Posterior vena cava (tissue), 2 donors: Measurements from ENCODE around the gene MMP25. TPM values are rescaled to one million over a fixed set of nuclear protein-coding genes. Genes with fewer than 3 reads are reported as not detected.
"Not testable (repeated sequence)": the region's sequence is repeated elsewhere in the genome, so short reads cannot be mapped to it uniquely, and the experiment has no call there.

Experiments
- DNase-seq: peaks from one replicate; pipeline ENCODE4 v3.0.0-alpha.2; 2020; ENCODE audit warnings: low spot score
- intact Hi-C, 2 donors: fragments of 100-400 bp; cut with DNase I; formaldehyde crosslinking; loops; one replicate each; pipeline versions ENCODE4 v1.14.1 to v1.14.2; 2022 to 2023
- total RNA-seq, 2 donors: library from RNA; stranded (reverse); fragmentation: NEBNext Ultra II Directional; extraction: Animal tissue kit (Norgen Biotek cat#: 25700); gene quantifications; one replicate each; pipeline ENCODE4 v1.2.1, GENCODE V29; 2021
- donor health status: DM: yes; HTN: yes; CAD: no.
- donor health status: DM: yes; HTN: yes; CAD: no.

The MMP25 gene
- total RNA-seq, 2 donors from 2014 or later, result 4.7 to 5.6 TPM

DNA sequence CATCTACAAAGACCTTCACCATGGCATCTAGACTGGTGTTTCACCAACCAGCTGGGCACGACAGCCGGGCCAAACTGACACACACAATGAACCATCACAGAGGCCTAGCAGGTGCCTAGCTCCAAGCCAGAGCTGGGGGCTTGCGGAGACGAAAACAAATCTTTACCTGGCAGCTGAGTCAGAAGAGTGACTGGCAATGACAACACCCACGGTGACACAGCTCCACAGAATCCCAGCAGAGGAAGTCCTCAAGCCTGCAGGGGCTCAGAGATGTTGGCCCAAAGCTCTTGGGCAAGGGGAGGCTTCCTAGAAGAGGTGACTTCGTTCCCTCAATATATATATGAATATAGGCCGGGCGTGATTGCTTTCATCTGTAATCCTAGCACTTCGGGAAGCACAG, 5.1 kb downstream of the MMP25 start:
- no peak for DNase-seq
- intact Hi-C loops, result no loop called here

DNA sequence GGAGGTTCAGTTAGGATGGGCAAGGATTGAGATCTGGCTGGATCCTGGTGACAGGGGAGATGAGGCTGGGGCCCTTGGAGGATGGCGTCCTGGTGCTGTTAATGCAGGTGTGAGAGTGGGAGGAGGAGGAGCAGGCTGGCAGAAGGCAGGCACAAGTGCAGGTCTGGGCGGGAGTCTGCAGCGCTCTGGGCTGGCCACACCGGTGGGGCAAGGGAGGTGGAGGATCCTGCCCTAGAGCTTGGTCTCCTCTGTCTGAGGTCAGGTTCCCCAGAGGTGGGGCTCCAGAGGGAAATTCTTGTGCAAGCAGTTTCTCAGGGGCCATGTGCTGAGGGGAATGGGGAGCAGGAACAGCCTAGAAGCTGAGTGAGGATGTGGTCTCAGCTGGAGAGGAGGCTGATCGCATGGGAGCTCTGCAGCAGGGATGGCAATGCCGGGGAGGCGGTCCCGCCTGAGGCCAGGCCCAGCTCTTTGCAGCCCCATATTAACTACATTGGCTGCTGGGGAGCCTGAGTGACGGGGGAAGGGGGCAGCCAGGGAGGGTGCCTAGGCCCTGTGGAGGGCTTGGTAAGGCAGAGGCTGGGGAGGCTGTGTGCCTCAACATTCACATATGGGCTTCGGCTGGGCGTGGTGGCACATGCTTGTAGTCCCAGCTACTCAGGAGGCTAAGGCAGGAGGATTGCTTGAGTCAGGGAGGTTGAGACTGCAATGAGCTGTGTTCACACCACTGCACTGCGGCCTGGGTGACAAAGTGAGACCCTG, 6.4 kb downstream of the MMP25 start:
- DNase-seq, intact Hi-C loops: not testable (repeated sequence)

DNA sequence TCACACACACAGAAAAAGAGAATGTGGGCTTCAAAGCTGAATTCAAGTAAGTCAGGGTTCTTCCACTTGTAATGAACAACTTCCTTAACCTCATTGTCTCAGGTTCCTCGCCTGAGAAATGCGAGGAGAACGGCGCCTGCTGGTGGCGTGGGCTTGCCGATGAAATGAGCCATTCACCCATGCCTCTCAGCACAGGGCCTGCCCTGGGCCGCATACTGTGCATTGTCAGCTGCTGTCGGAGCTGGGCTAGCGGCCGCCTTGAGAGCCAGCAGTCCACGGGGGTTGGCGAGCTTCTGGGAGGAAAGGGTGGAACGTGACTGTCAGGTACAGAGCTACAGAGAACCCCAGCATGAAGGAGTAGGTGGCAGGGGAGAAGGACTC, 7.0 kb downstream of the MMP25 start:
- intact Hi-C loops, result not testable (repeated sequence)

GRCh38 chr16:3054965-3055733, 8.8 kb downstream of the MMP25 start:
- intact Hi-C loops, result loop anchor here in 1 of 2 donors (5.0 kb wide), 1 partner anchor 112 kb away; no protein-coding TSS in a partner anchor
- DNase-seq, result no peak

More for the DNA sequence above, 7.0 kb downstream of the MMP25 start:
- not testable (repeated sequence) for DNase-seq

DNA sequence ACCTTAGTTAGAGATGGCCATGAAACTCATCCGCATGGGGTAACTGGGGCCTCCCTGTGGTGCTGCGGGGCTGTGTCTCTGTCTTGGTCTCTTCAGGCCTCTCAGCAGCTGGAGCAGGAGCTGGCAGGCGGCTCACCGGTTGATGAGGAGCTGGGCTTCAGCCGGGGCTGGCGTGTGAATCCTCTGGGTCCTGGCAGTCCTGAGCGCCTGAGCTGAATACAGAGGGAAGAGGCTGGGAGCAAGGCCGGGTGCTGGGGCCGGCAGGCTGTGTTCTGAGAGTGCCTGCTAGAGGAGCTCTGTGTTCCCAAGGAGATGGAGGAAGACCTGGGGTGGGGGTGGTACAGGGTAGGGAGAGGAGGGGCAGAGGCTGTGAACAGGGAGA, 9.4 kb downstream of the MMP25 start:
- DNase-seq, result not testable (repeated sequence)
- intact Hi-C loops, result loop anchor here in 1 of 2 donors (5.0 kb wide), 1 partner anchor 112 kb away; no protein-coding TSS in a partner anchor

- no peak for DNase-seq
- intact Hi-C loops, result loop anchor here in 1 of 2 donors (5.0 kb wide), 1 partner anchor 111 kb away; no protein-coding TSS in a partner anchor
Measured at GRCh38 chr16:3056336-3057180, 10.2 kb downstream of the MMP25 start.

DNA sequence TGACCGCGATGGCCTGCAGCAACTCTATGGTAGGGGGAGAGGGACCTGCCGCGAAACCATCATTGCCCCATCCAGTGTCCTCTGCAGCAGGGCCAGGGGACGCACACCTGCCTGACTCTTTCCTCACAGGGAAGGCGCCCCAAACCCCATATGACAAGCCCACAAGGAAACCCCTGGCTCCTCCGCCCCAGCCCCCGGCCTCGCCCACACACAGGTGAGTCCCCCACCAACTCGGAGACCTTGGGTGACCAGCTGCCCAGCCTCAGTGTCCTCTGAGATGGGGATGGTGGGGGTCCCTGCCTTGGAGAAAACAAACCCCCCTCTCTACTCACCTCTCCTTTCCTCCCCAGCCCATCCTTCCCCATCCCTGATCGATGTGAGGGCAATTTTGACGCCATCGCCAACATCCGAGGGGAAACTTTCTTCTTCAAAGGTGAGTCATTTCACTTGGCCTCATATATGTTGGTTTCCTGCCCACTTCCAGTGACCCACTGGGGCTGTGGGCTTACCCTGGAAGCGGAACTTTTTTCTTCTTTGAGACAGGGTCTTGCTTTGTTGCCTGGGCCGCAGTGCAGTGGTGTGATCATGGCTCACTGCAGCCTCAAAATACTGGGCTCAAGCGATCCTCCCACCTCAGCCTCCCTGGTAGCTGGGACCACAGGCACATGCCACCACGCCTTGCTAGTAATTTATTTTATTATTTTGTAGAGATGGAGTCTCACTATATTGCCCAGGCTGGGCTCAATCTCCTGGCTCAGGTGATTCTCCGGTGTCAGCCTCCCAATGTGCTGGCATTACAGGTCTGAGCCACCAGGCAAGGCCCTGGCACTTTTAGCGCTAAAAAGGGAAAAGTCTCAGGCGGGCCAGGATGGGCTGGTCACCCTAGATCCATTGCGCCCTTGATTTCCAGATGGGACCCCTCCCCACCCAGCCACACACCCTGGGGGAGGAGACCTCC, 11.1 kb downstream of the MMP25 start:
- intact Hi-C loops, result loop anchor here in 1 of 2 donors (5.0 kb wide), 1 partner anchor 110 kb away; no protein-coding TSS in a partner anchor

DNA sequence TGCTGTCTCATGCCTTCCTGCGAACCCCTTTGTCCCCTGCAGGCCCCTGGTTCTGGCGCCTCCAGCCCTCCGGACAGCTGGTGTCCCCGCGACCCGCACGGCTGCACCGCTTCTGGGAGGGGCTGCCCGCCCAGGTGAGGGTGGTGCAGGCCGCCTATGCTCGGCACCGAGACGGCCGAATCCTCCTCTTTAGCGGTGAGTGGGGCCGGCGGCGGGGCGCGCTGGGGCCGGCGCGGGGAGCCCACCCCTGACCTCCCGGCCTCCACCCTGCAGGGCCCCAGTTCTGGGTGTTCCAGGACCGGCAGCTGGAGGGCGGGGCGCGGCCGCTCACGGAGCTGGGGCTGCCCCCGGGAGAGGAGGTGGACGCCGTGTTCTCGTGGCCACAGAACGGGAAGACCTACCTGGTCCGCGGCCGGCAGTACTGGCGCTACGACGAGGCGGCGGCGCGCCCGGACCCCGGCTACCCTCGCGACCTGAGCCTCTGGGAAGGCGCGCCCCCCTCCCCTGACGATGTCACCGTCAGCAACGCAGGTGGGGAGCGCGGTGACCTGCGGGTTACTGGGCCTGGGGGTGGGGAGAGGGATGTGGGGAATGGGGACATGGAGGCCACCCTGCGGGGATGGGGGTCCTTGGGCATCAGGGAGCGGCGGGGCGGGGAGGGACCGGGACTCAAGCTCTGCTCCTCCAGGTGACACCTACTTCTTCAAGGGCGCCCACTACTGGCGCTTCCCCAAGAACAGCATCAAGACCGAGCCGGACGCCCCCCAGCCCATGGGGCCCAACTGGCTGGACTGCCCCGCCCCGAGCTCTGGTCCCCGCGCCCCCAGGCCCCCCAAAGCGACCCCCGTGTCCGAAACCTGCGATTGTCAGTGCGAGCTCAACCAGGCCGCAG, 12.0 kb downstream of the MMP25 start:
- DNase-seq, result peak; percentile 90

More for the DNA sequence above, 11.1 kb downstream of the MMP25 start:
- no peak for DNase-seq

DNA sequence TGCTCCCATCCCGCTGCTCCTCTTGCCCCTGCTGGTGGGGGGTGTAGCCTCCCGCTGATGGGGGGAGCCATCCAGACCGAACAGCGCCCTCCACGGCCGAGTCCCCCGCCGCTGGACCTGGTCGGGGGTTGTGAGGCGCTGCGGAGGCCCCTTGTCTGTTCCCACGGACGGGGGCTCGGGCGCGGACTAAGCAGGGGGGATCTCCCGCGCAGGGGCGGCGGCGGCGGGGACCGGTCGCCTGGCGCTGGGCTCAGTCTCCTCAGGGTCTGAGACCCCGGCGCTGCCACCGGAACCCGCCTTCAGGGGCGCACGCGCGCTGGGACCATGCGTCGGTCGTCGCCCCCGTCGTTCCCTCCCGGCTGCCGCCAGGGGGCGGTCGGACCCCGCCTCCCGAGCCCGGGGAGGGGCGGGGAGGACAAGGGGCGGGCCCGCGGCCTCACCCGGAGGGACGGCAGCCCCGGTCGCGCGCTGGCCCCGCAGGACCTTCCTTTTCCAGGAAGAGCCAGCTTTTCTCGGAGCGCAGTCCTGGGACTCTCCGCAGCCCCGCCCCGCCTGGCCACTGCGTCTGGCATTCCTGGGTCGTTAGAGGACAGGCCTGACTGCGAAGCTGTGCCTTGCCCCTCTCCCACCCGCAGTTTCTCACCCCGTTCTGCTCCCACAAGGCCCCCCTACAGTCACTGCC, 12.8 kb downstream of the MMP25 start:
- intact Hi-C loops, result loop anchor here in 1 of 2 donors (5.0 kb wide), 1 partner anchor 108 kb away; no protein-coding TSS in a partner anchor
- DNase-seq, result peak; percentile 96

More for the DNA sequence above, 12.0 kb downstream of the MMP25 start:
- intact Hi-C loops, result loop anchor here in 1 of 2 donors (5.0 kb wide), 1 partner anchor 109 kb away; no protein-coding TSS in a partner anchor

DNA sequence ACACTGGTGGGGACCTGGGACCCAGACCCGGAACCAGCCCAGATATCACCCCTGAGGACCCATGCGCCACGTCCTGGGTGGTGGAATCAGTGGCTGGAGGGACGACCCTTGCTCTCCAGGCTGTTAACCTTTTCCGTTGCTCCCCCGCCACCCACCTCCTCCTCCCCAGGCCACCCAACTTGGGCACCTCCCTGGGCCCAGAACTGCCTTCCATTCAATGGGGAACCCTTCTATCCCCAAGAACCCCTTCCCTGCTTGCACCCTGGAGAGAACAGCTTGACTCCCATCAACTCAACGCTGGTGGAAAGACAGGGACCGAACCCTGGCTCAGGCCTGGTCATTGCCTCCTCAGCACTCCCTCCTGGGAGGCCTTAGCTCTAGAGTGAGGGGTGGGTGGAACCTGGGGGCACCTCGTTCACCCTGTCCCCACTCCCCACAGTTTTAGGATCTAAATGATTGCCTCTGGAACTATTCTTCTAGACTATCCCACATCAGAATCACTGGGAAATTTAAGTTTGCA, 13.4 kb downstream of the MMP25 start:
- no peak for DNase-seq

DNA sequence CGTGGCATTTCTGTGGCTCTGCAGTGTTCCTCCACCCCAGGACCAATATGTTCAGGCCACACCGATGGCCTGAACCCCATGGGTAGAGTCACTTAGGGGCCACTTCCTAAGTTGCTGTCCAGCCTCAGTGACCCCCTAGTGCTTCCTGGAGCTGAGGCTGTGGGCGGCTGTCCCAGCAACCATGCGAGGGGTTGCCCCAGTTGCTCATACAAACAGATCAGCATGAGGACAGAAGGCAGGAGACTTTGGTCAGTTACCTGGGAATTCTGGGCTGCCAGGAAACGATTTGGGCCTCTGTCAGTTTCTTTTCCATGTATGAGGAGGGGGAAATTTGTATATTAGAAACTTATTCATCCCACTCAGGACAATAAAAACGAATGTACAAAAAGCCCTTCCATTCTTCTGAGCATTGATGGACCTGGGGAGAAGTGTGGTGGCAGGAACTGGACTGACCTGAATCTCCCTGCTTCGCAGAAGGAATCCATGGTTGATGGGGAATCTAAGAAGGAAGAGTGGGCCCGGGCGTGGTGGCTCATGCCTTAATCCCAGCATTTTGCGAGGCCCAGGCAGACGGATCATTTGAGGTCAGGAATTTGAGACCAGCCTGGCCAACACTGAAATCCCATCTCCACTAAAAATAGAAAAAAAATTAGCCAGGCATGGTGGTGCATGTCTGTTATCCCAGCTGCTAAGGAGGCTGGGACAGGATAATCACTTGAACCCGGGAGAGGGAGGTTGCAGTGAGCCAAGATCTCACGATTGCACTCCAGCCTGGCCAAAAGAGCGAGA, 14.2 kb downstream of the MMP25 start:
- DNase-seq, result no peak
- intact Hi-C loops, result loop anchor here in 1 of 2 donors (5.0 to 10.0 kb wide), 2 partner anchors 54 to 102 kb away; partner anchors contain the start of gene ZNF205

More for the DNA sequence above, 13.4 kb downstream of the MMP25 start:
- intact Hi-C loops, result loop anchor here (5.0 to 10.0 kb wide), 3 partner anchors 55 to 108 kb away; partner anchors contain the start of gene ZNF205 (in 1 of the 2)

- no peak for DNase-seq
- intact Hi-C loops, result loop anchor here in 1 of 2 donors (5.0 to 10.0 kb wide), 2 partner anchors 52 to 100 kb away; partner anchors contain the start of gene ZNF205
Measured at GRCh38 chr16:3062553-3062952, 16.2 kb downstream of the MMP25 start.

DNA sequence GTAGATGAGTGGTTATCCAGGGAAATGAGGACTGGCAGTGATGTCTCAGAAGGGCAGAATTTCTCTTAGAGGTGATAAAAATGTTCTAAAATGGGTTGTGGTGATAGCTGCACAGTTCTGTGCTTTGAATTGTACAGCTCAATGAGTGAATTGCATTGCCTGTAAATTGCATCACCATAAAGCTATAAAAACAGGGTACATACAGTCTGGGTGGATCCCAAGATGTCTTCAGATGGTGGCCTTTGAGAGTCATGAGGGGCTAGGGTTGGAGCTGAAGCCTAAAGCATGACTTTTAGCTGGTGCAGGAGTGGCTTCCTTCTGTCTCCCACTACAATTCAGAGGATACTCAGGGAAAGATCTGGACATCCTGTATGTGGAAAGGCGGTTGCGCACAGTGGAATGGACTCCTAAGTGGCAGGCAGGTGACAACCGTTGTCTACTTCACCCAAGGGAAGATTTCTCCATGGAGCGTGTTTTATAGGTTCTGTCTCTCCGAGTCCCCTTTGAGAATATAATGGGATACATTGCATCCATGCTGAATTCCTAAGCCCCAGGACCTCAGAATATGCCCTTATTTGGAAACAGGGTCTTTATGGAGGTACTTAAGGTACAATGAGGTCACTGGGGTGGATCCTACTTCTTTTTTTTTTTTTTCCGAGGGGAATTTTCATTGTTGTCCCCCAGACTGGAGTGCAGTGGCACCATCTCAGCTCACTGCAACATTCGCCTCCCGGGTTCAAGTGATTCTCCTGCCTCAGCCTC, 17.4 kb downstream of the MMP25 start:
- no peak for DNase-seq
- intact Hi-C loops, result loop anchor here in 1 of 2 donors (5.0 to 10.0 kb wide), 2 partner anchors 51 to 98 kb away; partner anchors contain the start of gene ZNF205

DNA sequence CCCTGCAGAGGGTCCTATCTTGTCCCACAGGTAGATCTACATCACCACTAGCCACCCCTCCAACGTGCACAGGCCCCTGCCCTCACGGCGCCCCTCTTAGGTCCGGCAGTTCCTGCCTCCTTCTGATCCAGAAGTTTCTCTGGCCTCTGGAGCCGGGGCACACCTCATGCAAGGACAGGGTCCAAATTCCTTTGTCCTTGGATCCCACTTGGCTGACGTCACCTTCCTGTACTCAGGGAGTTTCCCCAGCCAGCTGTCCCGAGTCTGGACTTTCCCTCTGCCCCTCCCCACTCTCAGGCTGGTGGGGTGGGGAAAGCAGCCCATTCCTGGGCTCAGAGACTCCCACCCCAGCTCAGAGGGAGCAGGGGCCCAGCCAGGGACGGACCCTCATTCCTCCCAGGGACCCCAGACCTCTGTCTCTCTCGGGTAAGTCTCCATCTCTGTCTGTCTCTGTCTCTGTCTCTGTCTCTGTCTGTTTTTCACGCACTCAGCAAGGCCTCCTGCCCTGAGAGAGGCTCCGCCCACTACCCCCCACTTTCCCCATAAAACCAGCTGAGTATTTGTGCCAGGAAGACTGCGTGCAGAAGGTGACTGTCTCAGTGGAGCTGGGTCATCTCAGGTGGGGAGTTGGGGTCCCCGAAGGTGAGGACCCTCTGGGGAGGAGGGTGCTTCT, 18.8 kb downstream of the MMP25 start, which contains the start of gene IL32:
TSS of gene IL32 (plus strand) at position 572 of the 673 bp plus-strand sequence. CDS start 172 bp downstream, outside the sequence.
- intact Hi-C loops, result loop anchor here in 1 of 2 donors (5.0 to 10.0 kb wide), 2 partner anchors 50 to 292 kb away; partner anchors contain the start of genes OR2C1 and ZNF205
- DNase-seq, result no peak
